GM13977 (cell line): ENCODE results near the gene UNK.

Experiments
- DNase-seq: peaks from one replicate; pipeline ENCODE4 v3.0.0; 2012; ENCODE audit warnings: low spot score
- CTCF ChIP-seq: IDR thresholded peaks from 2 replicates; pipeline ENCODE4 v1.5.1; 2012; ENCODE audit warnings: mild to moderate bottlenecking, control low read depth; ENCODE audit not compliant: insufficient read depth; ENCODE audit errors: extremely low read depth, missing control alignments
- in situ Hi-C: fragments of 300-500 bp; cut with MboI; formaldehyde crosslinking; loops from one replicate; pipeline ENCODE4 v1.12.0; 2022; ENCODE audit warnings: low sequenced_read_pairs, low pct_unique_long_range_greater_than_20kb, mixed read lengths, inconsistent platforms; ENCODE audit not compliant: unreplicated experiment

Gene UNK

GRCh38 chr17:75838410-75838809 lies 53.8 kb downstream of the UNK start:
- no peak for TF ChIP-seq CTCF
- in situ Hi-C loops: no loop called here
- no peak for DNase-seq

DNA sequence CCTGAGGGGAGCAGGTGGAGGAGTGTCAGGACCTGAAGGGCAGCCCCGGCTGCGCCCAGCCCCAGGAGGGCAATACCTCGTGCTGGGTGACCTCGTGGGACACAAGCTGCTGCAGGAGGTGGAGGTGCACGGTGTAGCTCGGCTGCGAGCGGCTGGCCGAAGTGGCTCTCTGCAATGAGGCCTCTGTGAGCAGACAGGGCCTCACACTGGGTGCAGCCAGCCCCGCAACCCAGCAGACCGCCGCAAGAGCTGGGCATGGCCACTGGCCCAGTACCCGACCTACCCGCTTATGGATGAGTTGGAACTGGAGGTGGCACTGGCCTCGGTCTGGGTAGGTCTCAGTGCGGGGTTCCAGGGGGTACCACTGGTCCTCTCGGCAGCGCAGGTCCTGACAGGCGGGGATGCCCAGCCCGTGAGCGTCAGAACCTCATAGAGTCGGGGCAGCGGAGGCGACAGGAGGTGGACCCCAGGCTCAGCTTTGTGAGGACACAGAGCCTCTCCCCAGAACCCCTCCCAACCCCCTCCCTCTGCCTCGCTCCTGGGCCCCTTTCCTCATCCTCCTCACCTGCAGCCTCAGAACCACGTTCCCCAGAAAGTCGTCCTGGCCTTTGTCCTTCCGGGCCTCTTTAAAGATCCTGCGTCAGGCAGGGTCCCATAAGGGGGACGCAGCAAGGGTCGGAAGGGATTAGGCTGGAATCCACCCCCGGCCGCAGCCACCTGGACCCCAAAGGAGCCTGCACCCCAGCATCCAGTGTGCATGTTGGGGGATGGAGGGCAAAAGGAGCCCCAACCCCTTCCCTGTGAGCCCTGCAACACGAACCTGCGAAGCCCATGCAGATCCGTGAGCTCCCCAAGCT lies 55.6 kb downstream of the UNK start:
- no peak for DNase-seq
- in situ Hi-C loops: no loop called here
- no peak for TF ChIP-seq CTCF

- DNase-seq: no peak
- in situ Hi-C loops: no loop called here
- TF ChIP-seq CTCF: no peak
These were observed 56.2 kb downstream of the UNK start for GRCh38 chr17:75840799-75841164.

- no peak for DNase-seq
- in situ Hi-C loops: no loop called here
- no peak for TF ChIP-seq CTCF
These were observed 57.8 kb downstream of the UNK start for GRCh38 chr17:75842411-75842810.

DNA sequence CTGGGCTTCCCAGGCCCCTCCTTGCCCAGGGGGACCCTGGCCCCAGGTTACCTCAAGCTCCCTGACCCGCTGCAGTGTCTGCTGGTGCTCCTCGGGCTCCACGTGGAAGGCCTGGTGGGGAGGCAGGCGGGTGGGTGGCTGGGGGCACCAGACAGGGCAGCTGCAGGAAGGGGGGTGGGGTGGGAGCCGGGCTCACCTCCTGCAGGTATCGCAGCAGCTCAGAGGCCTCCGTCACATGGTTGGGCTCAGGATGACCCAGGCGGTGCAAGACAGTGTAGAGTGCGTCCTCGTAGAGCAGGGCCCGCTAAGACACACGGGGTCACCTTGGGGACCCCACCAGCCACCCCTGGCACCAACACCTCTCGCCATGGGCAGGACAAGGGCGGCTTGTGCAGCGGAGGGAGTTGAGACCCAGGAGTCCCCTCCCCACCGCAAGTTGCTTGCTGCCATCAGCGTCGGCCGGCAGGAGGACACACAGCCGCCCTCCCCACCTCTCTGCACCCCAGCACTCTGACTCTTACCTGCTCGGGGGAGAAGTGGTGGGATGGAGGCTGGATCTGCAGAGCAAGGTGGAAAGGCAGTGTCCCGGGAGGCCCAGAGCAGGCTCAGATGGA lies 58.5 kb downstream of the UNK start:
- TF ChIP-seq CTCF: no peak
- in situ Hi-C loops: no loop called here
- DNase-seq: no peak

DNA sequence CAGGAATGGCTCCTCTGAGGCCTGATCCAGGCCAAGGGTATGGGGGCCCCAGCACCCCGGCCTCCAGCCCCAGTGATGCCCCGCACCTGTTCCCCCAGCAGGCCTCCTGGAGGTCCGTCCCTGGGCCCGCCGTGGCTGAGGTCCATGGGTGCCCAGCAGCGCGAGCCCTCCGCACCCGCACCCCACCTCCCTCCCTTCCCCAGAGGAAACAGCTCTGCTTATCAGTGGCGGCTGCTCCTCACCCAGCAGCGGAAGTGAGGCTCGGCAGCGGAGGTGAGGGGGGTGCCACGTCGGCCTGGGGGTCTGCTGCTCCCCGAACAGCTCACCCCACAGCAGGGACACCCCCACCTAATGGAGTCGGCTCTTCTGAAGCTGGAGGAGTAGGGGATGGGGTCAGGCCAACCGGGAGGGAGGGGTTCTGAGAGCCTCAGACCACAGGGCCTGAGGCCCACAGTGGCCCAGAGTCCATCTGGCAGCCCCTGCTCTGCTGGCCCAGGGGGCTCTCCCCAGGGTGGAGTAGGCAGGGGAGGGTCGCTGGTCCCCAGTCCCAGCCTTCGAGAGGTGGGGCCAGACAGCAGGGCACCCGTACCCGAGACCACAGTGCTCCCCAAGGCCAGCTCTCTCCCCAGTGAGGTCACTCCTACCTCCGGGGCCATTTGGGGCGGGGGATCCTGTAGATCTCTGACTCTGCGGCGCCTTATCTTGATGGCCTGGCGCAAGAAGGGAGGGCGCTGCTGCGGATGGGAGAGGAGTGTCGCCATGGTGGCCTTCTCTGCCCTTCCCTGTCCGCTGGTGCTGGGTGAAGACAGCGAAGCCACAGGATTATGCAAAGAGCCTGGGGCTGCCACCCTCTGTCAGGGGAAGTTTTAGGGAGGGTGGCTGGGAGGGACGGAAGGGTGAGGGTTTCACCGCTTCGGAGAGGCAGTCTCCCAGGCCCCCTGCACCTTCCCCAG lies 59.2 kb downstream of the UNK start, which contains the start of gene UNC13D:
Gene UNC13D (minus strand): TSS at position 828 of the 953 bp plus-strand sequence. CDS start 67 bp downstream, at position 761.
- in situ Hi-C loops: no loop called here
- peak; percentile 81 for DNase-seq
- no peak for TF ChIP-seq CTCF
